Stimulated activated CD4-positive, alpha-beta T cell treated with anti-CD3 and anti-CD28 coated beads, Interleukin-12 subunit alpha, Interleukin-12 subunit beta, amount 100 ng/mL, for 4 hours (primary cell): ENCODE data around the gene MGAT5B.
"Not testable (repeated sequence)": the region's sequence is repeated elsewhere in the genome, so short reads cannot be mapped to it uniquely, and the experiment has no call there.

Experiments
- DNase-seq: peaks from one replicate; pipeline ENCODE4 v3.0.0-alpha.2; 2020

Gene MGAT5B

DNA sequence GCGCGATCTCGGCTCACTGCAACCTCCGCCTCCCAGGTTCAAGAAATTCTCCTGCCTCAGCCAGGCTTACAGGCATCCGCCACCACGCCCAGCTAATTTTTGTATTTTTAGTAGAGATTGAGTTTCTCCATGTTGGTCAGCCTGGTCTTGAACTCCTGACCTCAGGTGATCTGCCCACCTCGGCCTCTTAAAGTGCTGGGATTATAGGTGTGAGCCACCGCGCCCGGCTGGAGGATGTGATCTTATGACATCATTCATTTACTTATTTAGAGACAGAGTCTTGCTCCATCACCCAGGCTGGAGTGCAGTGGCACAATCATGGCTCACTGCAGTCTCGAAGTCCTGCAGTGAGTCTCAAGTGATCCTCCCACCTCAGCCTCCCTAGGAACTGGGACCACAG lies 19.0 kb upstream of the MGAT5B start:
- not testable (repeated sequence) for DNase-seq

DNA sequence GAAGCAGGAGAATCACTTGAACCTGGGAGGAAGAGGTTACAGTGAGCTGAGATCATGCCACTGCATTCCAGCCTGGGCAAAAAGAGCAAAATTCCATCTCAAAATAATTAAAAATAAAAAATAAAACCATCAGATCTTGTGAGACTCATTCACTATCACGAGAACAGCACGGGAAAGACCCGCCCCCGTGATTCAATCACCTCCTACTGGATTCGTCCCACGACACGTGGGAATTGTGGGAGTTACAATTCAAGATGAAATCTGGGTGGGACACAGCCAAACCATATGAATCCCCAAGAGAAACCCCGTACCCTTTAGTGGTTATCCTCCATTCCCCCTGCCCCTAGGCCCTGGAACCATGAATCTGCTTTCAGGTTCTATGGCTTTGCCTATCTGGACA lies 15.4 kb upstream of the MGAT5B start:
- DNase-seq: no peak

GRCh38 chr17:76855105-76855504 lies 13.1 kb upstream of the MGAT5B start:
- DNase-seq: no peak

GRCh38 chr17:76862079-76862478 lies 6.1 kb upstream of the MGAT5B start:
- no peak for DNase-seq

DNA sequence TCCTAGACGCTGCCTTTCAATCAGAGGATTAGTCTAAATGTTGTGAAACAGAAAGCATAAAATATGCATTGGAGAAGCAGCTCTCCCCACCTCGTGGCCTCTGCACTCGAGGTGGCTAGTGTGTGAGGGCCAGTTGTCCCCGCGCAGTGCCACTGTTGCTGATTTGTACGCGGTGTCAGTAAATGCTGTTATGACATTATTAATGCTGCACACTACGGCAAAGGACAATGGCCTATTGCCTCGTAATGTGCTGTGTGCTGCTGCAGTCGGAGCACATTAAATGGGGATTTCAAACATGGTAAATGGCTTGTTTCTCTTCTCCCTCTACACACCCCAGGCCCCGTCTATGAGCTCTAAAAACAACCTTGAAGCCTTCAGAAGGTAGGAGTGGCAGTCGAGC lies 5.7 kb upstream of the MGAT5B start:
- no peak for DNase-seq

DNA sequence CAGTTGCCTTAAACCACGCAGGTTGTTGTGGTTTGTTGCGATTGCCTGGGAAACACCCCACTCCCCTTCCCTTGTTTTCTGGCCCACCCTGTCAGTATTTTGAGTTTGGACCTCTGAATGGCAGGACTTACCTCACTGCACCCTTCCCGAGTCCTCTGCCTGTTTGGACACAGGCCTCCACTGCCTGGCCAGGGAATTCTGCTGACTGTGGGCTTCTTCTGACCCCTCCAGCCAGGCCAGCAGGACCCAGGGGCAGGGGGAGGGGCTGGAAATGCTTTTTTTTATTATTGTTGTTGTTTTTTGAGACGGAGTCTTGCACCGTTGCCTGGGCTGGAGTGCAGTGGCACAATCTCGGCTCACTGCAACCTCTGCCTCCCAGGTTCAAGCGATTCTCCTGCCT lies 4.2 kb upstream of the MGAT5B start:
- no peak for DNase-seq

GRCh38 chr17:76865174-76865573 lies 3.0 kb upstream of the MGAT5B start:
- DNase-seq: no peak

DNA sequence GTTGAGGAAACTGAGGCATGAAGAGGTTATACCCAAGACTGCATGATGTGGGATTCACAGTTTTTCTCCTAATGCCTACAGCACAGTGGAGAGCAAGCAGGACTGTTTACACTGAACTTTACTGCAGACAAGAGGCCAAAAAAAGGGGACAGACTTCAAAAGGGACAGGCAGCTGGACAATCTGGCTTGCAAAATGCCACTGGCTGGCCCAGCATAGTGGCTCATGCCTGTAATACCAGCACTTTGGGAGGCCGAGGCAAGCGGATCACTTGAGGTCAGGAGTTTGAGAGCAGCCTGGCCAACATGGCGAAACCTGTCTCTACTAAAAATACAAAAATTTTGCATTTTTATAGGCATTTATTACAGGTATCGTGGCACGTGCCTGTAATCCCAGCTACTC lies 2.0 kb upstream of the MGAT5B start:
- DNase-seq: no peak

DNA sequence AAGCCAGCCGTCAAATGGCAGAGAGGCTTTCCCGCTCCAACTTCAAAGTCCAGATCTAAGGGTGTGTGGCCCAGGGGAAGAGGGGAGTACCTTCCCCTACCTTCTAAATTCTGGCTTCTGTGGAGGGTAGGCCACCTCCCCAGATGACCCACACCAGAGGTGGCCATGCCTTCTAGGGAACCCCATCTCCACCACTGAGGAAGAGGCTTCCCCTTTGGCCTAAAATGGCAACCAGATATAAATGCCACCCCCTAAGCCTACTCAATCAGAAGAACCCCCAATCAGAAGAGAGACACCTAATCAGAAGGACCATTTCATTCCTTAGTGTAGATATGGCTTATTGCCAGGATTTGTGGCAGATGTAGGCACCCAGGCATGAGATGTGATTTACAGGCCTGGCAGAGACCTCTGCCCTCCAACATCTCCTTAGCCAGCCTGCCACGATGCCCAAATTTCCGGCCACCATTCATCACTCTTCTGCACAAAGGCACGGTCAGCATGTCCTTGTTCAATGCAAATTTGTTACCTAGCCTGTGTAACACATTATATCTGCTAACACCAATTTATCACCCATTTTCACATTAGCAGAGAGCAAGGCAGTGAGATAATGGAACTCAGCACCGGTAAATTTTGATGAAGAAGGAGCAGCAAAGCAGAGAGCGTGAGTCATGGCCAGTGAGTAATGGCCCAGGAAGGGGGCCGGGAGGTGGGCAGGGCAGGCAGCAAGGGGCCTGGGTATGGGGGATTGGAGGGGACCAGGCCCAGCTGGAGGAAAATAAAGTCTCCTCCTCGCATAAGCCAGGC lies 1.2 kb upstream of the MGAT5B start:
- DNase-seq: no peak

DNA sequence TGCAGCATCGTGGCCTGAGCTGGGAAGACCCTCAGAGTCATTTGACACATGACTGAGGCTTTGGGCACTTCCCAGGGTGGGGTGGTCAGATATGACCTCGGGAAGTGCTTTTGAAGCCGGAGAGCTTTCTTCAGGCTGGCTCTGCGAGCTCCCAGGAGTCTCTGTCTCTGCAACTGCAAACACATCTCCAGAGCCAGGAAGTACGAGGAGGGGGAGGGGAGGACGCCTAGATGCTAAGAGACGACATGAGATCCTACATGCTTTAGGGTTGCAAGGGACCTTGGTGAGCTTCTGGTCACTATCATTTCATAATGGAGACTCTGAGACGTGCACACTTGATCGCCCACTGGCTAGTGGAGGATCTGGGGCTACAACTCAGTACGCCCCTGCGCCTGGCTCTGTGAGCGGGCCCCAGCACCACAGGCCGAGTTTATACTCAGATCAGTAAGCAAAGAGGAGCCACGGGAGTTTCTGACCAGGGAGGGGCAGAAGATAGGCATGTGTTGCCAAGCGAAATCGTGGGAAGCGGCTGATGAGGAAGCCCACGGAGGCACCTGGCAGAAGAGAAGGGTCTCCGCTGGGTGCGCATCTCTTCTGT lies 527 bp upstream of the MGAT5B start:
- DNase-seq: no peak

DNA sequence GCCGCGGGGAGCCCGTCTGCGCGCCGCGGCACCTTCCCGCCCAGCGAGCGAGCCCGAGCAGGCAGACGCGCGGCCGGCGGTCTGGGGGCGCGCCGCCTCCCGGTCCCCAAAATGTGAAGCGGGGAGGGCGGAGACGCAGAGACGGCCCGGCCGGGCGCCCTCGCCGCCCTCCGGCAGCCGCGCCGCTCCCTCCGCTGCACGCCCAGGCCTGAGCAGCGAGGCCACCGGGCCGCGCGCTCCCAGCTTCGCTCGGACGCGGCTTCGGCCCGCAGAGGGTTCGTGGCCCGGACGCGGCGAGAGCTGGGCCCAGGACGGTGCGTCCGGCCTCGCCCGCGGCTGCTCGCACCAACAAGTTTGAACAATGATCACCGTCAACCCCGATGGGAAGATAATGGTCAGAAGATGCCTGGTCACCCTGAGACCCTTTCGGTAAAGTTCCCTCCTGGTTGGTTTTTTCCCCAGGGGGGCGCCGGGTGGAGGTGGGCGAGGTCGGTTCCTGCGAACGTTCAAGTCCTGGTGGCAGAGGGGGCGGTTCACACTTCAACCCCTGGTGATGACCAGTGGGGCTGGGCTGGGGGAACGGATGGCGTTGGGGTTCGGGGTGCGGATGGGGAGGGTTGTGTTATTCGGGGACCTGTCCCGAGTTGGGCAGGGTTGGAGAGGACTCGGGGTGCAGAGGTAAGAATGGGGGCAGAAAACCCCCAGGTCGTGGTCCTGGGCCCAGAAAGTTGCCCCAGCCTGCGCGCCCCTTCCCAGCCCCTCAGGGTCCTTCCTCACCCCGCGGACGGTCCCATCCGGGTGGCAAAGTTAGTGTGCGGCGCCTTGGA lies 678 bp downstream of the MGAT5B start:
- no peak for DNase-seq

GRCh38 chr17:76869496-76870376 lies 1.5 kb downstream of the MGAT5B start:
- DNase-seq: no peak

DNA sequence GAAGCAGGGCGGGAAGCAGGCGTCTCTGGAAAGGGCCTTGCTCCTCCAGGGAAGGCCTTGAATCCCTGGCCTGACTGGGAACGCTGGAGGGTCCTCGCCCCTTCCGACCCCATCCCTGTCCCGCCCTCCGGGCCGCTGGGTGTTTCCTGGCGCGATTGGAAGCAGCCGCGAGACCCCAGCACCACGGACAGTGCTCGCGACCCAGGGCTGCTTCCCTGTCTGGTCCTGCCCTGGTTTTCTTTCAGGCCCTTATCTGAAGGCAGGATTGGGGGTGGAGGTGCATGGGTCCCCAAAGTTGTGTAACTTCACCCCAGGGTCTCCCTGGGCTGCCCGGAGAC lies 2.1 kb downstream of the MGAT5B start:
- DNase-seq: no peak

DNA sequence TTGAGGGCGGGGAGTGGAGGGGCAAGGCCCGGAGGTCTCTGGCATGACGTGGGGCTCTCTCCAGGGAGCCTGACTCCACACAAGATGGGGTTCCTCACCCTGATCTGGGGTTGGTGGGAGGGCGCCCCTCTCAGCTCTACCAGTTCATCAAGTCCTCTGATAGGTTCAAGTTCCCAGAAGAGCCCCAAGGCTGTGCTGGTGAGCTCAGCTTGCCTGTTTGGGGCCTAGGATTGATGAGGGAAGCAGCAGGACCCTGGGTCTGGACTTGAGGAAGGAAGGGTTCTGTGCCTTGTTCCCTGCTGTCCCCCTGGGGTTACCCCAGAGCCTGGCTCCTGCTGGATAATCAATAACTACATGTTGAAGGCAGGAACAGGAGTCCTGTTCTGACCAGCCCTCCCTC lies 3.5 kb downstream of the MGAT5B start:
- DNase-seq: no peak

GRCh38 chr17:76872221-76872873 lies 4.1 kb downstream of the MGAT5B start:
- DNase-seq: no peak

- DNase-seq: no peak
These were observed 4.6 kb downstream of the MGAT5B start for GRCh38 chr17:76872874-76873221.

DNA sequence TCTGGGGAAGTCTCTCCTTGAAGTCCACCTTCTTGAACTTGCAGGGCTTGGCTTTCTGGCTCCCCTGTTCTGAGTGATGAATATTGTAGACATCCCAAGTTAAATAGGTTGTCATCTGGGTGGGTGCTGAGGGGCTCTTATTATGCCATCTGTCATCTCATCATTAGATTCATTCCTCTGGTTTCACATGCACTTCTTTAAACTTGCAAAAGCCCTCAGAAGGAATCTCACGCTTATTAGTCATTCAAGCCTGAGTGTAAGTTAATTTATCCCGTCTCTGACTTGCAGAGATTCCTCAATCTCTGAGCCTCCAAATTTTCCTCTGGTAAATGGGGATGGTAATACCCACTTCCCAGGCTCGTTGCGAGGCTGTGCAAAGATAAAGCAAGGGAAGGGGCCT lies 5.7 kb downstream of the MGAT5B start:
- DNase-seq: no peak

DNA sequence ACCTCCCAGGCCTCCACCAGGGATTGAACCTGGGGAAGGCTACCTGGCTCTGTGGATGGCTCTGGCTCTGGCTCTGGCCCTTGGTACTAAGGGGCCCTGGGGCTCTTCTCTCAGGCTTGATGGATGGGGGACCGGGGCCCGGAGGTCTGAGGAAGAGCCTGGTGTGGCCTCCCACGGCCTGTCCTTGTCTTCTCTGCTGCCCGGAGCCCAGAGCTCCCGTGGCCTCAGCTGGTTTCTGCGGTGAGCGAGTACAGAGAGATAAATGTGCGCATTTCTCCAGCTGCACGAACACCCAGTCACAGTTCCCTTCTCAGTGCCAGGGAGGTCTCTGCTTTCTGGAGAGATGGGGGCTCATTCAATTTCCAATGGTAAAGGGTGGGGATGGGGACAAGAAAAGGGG lies 9.2 kb downstream of the MGAT5B start:
- DNase-seq: no peak

GRCh38 chr17:76878568-76878967 lies 10.4 kb downstream of the MGAT5B start:
- DNase-seq: no peak

GRCh38 chr17:76879254-76879653 lies 11.1 kb downstream of the MGAT5B start:
- DNase-seq: no peak

- DNase-seq: no peak
These were observed 11.5 kb downstream of the MGAT5B start for GRCh38 chr17:76879691-76880090.

- DNase-seq: no peak
These were observed 12.1 kb downstream of the MGAT5B start for GRCh38 chr17:76880268-76880667.

- no peak for DNase-seq
These were observed 12.8 kb downstream of the MGAT5B start for GRCh38 chr17:76880971-76881370.
